Fibroblast of the aortic adventitia (primary cell): Measurements from ENCODE around the gene SH3GL1. TPM values are rescaled to one million over a fixed set of nuclear protein-coding genes. Genes with fewer than 3 reads are reported as not detected.

Experiments
- DNase-seq: peaks from one replicate; pipeline ENCODE4 v3.0.0-alpha.2; 2010; ENCODE audit warnings: low read depth
- H3K4me3 ChIP-seq: 2 replicates; pipeline ENCODE4 v1.5.1; 2011; ENCODE audit warnings: low read depth, mild to moderate bottlenecking, control low read depth, low read length, moderate library complexity
- total RNA-seq: library from RNA; depleted of rRNA; stranded (reverse); fragments of >200 nt; gene quantifications from 2 replicates; pipeline ENCODE4 v1.2.3, GENCODE V29; 2012; ENCODE audit warnings: low replicate concordance
- TF ChIP-seq, protein P1 (sequence below): IDR thresholded peaks from 2 replicates; pipeline ENCODE4 v1.5.1; 2011; ENCODE audit warnings: mild to moderate bottlenecking, low read length, control low read depth, inconsistent platforms; ENCODE audit not compliant: insufficient read depth

The SH3GL1 gene
- total RNA-seq, 1 donor, result 97.2 TPM

GRCh38 chr19:4431296-4431695, 30.9 kb upstream of the SH3GL1 start:
- H3K4me3 ChIP-seq, result no peak overlapping the region
- TF ChIP-seq, protein P1, sequence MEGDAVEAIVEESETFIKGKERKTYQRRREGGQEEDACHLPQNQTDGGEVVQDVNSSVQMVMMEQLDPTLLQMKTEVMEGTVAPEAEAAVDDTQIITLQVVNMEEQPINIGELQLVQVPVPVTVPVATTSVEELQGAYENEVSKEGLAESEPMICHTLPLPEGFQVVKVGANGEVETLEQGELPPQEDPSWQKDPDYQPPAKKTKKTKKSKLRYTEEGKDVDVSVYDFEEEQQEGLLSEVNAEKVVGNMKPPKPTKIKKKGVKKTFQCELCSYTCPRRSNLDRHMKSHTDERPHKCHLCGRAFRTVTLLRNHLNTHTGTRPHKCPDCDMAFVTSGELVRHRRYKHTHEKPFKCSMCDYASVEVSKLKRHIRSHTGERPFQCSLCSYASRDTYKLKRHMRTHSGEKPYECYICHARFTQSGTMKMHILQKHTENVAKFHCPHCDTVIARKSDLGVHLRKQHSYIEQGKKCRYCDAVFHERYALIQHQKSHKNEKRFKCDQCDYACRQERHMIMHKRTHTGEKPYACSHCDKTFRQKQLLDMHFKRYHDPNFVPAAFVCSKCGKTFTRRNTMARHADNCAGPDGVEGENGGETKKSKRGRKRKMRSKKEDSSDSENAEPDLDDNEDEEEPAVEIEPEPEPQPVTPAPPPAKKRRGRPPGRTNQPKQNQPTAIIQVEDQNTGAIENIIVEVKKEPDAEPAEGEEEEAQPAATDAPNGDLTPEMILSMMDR, result no peak
- DNase-seq, result no peak

DNA sequence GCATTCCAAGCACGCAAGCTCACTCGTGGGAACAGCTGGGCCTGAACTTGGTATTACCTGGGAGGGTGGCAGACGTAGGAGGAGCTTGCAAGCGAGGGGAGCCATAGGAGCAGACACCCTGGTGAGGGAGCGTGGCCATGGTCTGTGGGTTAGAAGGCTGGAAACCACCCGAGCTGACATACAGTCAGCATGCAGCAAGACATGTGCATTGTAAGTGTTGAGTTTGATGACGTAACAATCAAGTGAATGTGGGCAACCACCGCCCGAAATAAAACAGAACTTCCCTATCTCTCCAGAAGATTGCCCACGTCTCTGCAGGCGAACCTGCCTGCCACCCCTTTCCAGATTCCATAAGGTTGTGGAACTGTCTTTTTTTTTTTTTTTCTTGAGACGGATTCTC, 30.4 kb upstream of the SH3GL1 start:
- no peak for DNase-seq
- no peak overlapping the region for H3K4me3 ChIP-seq
- TF ChIP-seq, protein P1, result no peak

DNA sequence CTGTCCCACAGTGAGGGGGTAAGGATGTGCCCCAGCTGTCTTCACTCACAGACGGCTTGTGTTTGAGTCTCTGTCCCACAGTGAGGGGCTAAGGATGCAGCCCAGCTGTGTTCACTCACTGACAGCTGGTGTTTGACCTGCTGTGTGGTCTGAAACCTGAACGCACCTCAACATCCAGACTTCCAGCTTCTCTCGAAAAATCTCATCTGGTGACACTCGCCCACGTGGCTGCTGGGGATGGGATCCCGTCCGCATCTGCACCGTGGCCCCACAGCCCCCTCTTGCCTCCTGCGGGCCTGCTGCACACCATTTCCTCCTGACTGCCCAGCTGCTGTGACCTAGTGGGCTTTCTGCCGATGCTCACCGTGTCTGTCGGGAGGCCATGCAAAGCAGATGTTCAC, 29.4 kb upstream of the SH3GL1 start:
- H3K4me3 ChIP-seq, result no peak overlapping the region
- no peak for DNase-seq
- TF ChIP-seq, protein P1, result no peak

- no peak for DNase-seq
- no peak overlapping the region for H3K4me3 ChIP-seq
- TF ChIP-seq, protein P1, result no peak
Measured at GRCh38 chr19:4429256-4429655, 28.9 kb upstream of the SH3GL1 start.

GRCh38 chr19:4428326-4428975, 28.1 kb upstream of the SH3GL1 start:
- DNase-seq, result no peak
- TF ChIP-seq, protein P1, result no peak
- no peak overlapping the region for H3K4me3 ChIP-seq

DNA sequence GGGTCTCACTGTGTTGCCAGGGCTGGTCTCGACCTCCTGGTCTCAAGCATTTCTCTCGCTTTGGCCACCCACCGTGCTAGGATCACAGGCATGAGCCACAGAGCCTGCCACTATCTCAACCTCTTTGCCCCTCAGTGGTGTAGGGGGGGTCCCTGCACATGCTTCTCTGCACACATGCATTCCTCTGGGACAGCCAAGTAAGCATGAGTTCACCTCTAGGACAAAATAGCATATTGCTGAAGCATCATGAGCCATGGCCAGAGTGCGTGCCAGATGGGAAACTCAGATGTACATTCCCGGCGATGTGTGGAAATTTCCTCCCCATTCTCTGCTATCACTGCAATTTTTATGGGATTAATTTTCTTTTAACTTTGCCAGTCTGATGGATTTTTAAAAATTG, 25.2 kb upstream of the SH3GL1 start:
- DNase-seq, result peak; percentile 91
- no peak overlapping the region for H3K4me3 ChIP-seq
- TF ChIP-seq, protein P1, result no peak

- no peak for DNase-seq
- TF ChIP-seq, protein P1, result no peak
- H3K4me3 ChIP-seq, result no peak overlapping the region
Measured at GRCh38 chr19:4423416-4424126, 23.2 kb upstream of the SH3GL1 start.
